ENCODE results near the gene CPNE9. TPM values are rescaled to one million over a fixed set of nuclear protein-coding genes. Genes with fewer than 3 reads are reported as not detected.

Gene CPNE9
- total and polyA plus RNA-seq, 2 of the 8 experiments (the other 6 are each of a cell fraction or from before 2014, with no cell fraction given): 4.8 to 6.0 TPM

DNA sequence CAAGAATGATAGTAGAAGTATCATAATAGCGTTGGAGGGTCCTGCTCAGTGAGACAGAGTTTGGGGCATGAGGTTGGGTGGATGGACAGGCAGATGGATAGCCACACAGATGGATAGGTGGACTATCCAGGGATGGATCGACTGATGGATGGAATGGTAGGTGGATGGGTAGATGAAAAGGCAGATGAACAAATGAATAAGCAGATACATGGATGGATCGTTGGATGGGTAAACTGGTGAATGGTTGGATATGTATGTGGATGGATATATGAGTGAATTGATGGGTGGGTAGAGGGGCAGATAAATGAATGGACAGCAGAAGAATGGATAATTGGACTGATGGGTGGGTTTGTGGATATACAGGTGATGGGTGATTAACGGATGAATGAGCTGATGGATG lies 9.5 kb downstream of the CPNE9 start:
- H2BK20ac ChIP-seq (ENCODE audit: low read length): no peak overlapping the region
- H2AFZ ChIP-seq (ENCODE audit: low read length): no peak overlapping the region
- H2BK5ac ChIP-seq (ENCODE audit: low read depth, low read length): no peak overlapping the region
- H4K20me1 ChIP-seq (replicated peaks in 1 of 2; ENCODE audit: control insufficient read depth in 1 of 2, insufficient read depth in 2 of 2, low read length in 2 of 2): peaks cover 0 to 3% of the 10 kb centered on the region in 2 experiments
- 90 to 100% methylated on average over 1 to 4 of the region's 4 CpGs for WGBS, 2 experiments (ENCODE audit: extremely low coverage in 1 of 2, insufficient coverage in 1 of 2, insufficient read length in 1 of 2, insufficient replicate concordance in 2 of 2, low coverage in 1 of 2, low lambda C conversion rate in 2 of 2, missing lambda C conversion rate in 1 of 2)
- peaks cover 0 to 3% (median 0%) of the 10 kb centered on the region in 4 experiments; a peak in 2 of 7 replicates for H3K27me3 ChIP-seq (replicated peaks in 1 of 4; ENCODE audit: control insufficient read depth in 3 of 4, extremely low read depth in 1 of 4, insufficient read depth in 3 of 4, low read length in 3 of 4)
- H2AK5ac ChIP-seq (ENCODE audit: low read depth, low read length): no peak overlapping the region
- H3K14ac ChIP-seq (ENCODE audit: insufficient read length): no peak overlapping the region
- ChIA-PET POLR2A (ENCODE audit: partially characterized antibody) (no interaction called here), CTCF (ENCODE audit: partially characterized antibody) (interaction anchor here (1.8 to 8.8 kb wide), 2 partner anchors 14 to 211 kb away, joined by 5 to 84 read pairs; no protein-coding TSS in a partner anchor)
- FAIRE-seq (no peak), DNase-seq (ENCODE audit: low read depth in 1 of 2, low spot score in 2 of 2) (no peak)
- no peaks in the 10 kb centered on the region for H3K79me2 ChIP-seq (ENCODE audit: control insufficient read depth in 1 of 2, insufficient read depth in 2 of 2, low read length in 2 of 2)
- H3K79me1 ChIP-seq (ENCODE audit: low read depth, low read length): no peaks in the 10 kb centered on the region
- no peaks in the 10 kb centered on the region for H3K36me3 ChIP-seq (ENCODE audit: control insufficient read depth in 2 of 4, insufficient read depth in 4 of 4, low read length in 3 of 4)
- no peak overlapping the region for H3K4me2 ChIP-seq (ENCODE audit: insufficient read depth in 1 of 2, low read depth in 2 of 2, low read length in 2 of 2)
- peaks cover 0 to 3% (median 0%) of the 10 kb centered on the region in 4 experiments; a peak in 1 of 7 replicates for H3K4me1 ChIP-seq (replicated peaks in 1 of 4; ENCODE audit: control insufficient read depth in 3 of 4, insufficient read depth in 4 of 4, low read length in 3 of 4)
- H2BK12ac ChIP-seq (ENCODE audit: low read depth, low read length): no peak overlapping the region
- H3K18ac ChIP-seq (ENCODE audit: extremely low read depth, low read length): no peak overlapping the region
- H3K4me3 ChIP-seq (ENCODE audit: extremely low read depth in 1 of 4, insufficient read depth in 2 of 4, low read depth in 3 of 4, low read length in 4 of 4): no peak overlapping the region
- H3K4ac ChIP-seq (replicated peaks; ENCODE audit: insufficient read length, low read depth, low read length): no peak overlapping the region
- H3K9me3 ChIP-seq (ENCODE audit: insufficient read depth in 2 of 2, low read depth in 1 of 2, low read length in 1 of 2): no peaks in the 10 kb centered on the region
- H2BK15ac ChIP-seq (ENCODE audit: low read length): no peak overlapping the region
- no peak overlapping the region for H3K56ac ChIP-seq (replicated peaks; ENCODE audit: insufficient read length, low read depth, low read length)
- no peak overlapping the region for H3K23ac ChIP-seq (ENCODE audit: insufficient read length)
- peaks cover 9% of the 10 kb centered on the region; the same call in 1 of the 2 replicates for H3K23me2 ChIP-seq (ENCODE audit: low read depth, low read length)
- H3K9ac ChIP-seq (replicated peaks in 1 of 4; ENCODE audit: extremely low read depth in 1 of 4, low read depth in 3 of 4, low read length in 3 of 4): no peak overlapping the region
- no peak overlapping the region for H3K27ac ChIP-seq (ENCODE audit: low read depth, low read length)
- H4K5ac ChIP-seq (ENCODE audit: insufficient read length, low read depth, low read length): no peak overlapping the region
- H4K91ac ChIP-seq (replicated peaks; ENCODE audit: insufficient read length, low read length): no peak overlapping the region
- no peak overlapping the region for H2BK120ac ChIP-seq (replicated peaks; ENCODE audit: low read depth, low read length)
- H4K8ac ChIP-seq (ENCODE audit: extremely low read depth, insufficient read depth, low read length): no peak overlapping the region
- no peak for TF ChIP-seq SP4 (IDR thresholded peaks at IDR 0.05; ENCODE audit: low read length)
- no peak for TF ChIP-seq SAP30 (IDR thresholded peaks at IDR 0.05; ENCODE audit: insufficient read depth, insufficient replicate concordance, low read length)
- no peak for TF ChIP-seq BACH1 (IDR thresholded peaks at IDR 0.05; ENCODE audit: low read length)
- TF ChIP-seq SUZ12 (IDR thresholded peaks at IDR 0.05; ENCODE audit: low read length): no peak
- TF ChIP-seq, protein P1, sequence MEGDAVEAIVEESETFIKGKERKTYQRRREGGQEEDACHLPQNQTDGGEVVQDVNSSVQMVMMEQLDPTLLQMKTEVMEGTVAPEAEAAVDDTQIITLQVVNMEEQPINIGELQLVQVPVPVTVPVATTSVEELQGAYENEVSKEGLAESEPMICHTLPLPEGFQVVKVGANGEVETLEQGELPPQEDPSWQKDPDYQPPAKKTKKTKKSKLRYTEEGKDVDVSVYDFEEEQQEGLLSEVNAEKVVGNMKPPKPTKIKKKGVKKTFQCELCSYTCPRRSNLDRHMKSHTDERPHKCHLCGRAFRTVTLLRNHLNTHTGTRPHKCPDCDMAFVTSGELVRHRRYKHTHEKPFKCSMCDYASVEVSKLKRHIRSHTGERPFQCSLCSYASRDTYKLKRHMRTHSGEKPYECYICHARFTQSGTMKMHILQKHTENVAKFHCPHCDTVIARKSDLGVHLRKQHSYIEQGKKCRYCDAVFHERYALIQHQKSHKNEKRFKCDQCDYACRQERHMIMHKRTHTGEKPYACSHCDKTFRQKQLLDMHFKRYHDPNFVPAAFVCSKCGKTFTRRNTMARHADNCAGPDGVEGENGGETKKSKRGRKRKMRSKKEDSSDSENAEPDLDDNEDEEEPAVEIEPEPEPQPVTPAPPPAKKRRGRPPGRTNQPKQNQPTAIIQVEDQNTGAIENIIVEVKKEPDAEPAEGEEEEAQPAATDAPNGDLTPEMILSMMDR (IDR thresholded peaks at IDR 0.05; ENCODE audit: control extremely low read depth in 1 of 3, insufficient read depth in 1 of 3, low read depth in 1 of 3, low read length in 3 of 3): no peak
- no peak for TF ChIP-seq BRCA1 (IDR thresholded peaks at IDR 0.05; ENCODE audit: low read depth, low read length)
- no peak for TF ChIP-seq CREB1 (IDR thresholded peaks at IDR 0.05)
- TF ChIP-seq CBX8 (IDR thresholded peaks at IDR 0.05; ENCODE audit: borderline replicate concordance, low read depth, low read length): no peak
- no peak for TF ChIP-seq HDAC2 (IDR thresholded peaks at IDR 0.05; ENCODE audit: borderline replicate concordance in 1 of 2, low read depth in 2 of 2, low read length in 2 of 2)
- TF ChIP-seq, protein P2, sequence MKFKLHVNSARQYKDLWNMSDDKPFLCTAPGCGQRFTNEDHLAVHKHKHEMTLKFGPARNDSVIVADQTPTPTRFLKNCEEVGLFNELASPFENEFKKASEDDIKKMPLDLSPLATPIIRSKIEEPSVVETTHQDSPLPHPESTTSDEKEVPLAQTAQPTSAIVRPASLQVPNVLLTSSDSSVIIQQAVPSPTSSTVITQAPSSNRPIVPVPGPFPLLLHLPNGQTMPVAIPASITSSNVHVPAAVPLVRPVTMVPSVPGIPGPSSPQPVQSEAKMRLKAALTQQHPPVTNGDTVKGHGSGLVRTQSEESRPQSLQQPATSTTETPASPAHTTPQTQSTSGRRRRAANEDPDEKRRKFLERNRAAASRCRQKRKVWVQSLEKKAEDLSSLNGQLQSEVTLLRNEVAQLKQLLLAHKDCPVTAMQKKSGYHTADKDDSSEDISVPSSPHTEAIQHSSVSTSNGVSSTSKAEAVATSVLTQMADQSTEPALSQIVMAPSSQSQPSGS (IDR thresholded peaks at IDR 0.05; ENCODE audit: low read length): no peak
